ENCODE data around the gene RNF213. TPM values are rescaled to one million over a fixed set of nuclear protein-coding genes. Genes with fewer than 3 reads are reported as not detected.

Gene RNF213
- polyA plus RNA-seq, 1 of the 3 experiments (the other 2 are of a cell fraction), result 57.5 TPM

DNA sequence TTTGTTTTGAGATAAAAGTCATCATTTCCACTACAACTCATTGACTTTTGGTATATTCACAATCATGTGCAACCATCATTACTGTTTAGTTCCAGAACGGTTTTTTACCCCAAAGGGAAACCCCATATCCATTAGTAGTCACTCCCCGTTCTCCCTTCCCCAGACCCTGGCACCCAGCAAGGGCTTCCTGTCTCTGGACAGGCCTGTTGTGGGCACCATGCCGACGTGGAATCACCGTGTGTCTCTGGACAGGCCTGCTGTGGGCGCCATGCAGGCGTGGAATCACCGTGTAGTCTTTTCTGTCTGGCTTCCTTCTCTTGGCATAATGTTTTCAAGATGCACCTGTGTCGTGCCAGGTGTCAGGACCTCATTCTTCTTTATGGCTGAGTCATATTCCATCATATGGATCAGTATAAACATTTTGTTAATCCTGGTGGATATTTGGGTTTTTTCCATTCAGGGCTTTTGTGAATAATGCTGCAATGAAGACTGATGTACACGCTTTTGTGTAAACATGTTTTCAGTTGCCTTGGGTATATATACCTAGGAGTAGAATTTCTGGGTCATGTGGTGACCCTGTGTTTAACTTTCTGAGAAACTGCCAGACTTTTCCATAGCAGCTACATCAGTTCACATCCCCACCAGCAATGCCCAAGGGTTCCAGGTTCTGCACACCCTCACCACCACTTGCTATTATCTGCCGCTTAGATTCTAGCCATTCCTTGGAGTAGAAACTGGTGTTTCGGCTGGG lies 173.4 kb downstream of the RNF213 start:
- CTCF ChIA-PET, result interaction anchor here (0.9 to 2.3 kb wide), 3 partner anchors 9 to 548 kb away, joined by 3 to 8 read pairs (median 4); no protein-coding TSS in a partner anchor
- WGBS (ENCODE audit: low lambda C conversion rate), result 63% methylated on average over 12 of the region's 12 CpGs

More for the DNA sequence above, 173.4 kb downstream of the RNF213 start:
- Histone ChIP-seq H3K4me2 (no peak overlapping the region), H3K9ac (no peak overlapping the region), H3K36me3 (replicated peaks in 1 of 2; ENCODE audit: control insufficient read depth in 1 of 2, insufficient read depth in 2 of 2, low read length in 1 of 2) (peaks cover 3 to 11% of the 10 kb centered on the region in 2 experiments), H3K9me3 (no peaks in the 10 kb centered on the region), H3K27me3 (ENCODE audit: insufficient read depth) (no peaks in the 10 kb centered on the region), H2AFZ (ENCODE audit: low read depth) (no peak overlapping the region), H3K4me1 (ENCODE audit: control insufficient read depth in 1 of 2, insufficient read depth in 2 of 2, low read depth in 1 of 2, low read length in 1 of 2) (no peaks in the 10 kb centered on the region; a peak in 1 of 4 replicates), H3K27ac (ENCODE audit: low read depth in 2 of 2, low read length in 1 of 2) (no peak overlapping the region), H3K9me2 (no peaks in the 10 kb centered on the region), H3F3A (replicated peaks; ENCODE audit: insufficient read depth) (no peaks in the 10 kb centered on the region), H3K4me3 (ENCODE audit: low read depth in 2 of 2, low read length in 1 of 2) (no peak overlapping the region), H3K79me2 (ENCODE audit: insufficient read depth) (no peaks in the 10 kb centered on the region), H4K20me1 (ENCODE audit: insufficient read depth) (no peaks in the 10 kb centered on the region; the same call in 1 of the 2 replicates)
- POLR2A ChIA-PET, result no interaction called here
- DNase-seq, result no peak
- TF ChIP-seq, protein P1, sequence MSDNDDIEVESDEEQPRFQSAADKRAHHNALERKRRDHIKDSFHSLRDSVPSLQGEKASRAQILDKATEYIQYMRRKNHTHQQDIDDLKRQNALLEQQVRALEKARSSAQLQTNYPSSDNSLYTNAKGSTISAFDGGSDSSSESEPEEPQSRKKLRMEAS (IDR thresholded peaks at IDR 0.05; ENCODE audit: low read depth), result no peak
- TF ChIP-seq RAD21 (IDR thresholded peaks at IDR 0.05; ENCODE audit: low read length) (no peak), FOXJ3 (CRISPR knock-in tag; IDR thresholded peaks at IDR 0.05) (no peak), CHD2 (IDR thresholded peaks at IDR 0.05; ENCODE audit: low read length, partially characterized antibody) (no peak), GATA2 (CRISPR knock-in tag; IDR thresholded peaks at IDR 0.05) (no peak), MXI1 (IDR thresholded peaks at IDR 0.05; ENCODE audit: low read depth, low read length) (no peak), NRF1 (IDR thresholded peaks at IDR 0.05; ENCODE audit: low read depth, low read length) (no peak), RXRA (IDR thresholded peaks at IDR 0.05; ENCODE audit: borderline replicate concordance, low read depth) (no peak), TAF1 (IDR thresholded peaks at IDR 0.05; ENCODE audit: borderline replicate concordance, low read depth, low read length) (no peak), MEF2A (IDR thresholded peaks at IDR 0.05; ENCODE audit: borderline replicate concordance, low read depth) (no peak), FOSL2 (IDR thresholded peaks at IDR 0.05; ENCODE audit: borderline replicate concordance, low read depth) (no peak)
- TF ChIP-seq, protein P2, sequence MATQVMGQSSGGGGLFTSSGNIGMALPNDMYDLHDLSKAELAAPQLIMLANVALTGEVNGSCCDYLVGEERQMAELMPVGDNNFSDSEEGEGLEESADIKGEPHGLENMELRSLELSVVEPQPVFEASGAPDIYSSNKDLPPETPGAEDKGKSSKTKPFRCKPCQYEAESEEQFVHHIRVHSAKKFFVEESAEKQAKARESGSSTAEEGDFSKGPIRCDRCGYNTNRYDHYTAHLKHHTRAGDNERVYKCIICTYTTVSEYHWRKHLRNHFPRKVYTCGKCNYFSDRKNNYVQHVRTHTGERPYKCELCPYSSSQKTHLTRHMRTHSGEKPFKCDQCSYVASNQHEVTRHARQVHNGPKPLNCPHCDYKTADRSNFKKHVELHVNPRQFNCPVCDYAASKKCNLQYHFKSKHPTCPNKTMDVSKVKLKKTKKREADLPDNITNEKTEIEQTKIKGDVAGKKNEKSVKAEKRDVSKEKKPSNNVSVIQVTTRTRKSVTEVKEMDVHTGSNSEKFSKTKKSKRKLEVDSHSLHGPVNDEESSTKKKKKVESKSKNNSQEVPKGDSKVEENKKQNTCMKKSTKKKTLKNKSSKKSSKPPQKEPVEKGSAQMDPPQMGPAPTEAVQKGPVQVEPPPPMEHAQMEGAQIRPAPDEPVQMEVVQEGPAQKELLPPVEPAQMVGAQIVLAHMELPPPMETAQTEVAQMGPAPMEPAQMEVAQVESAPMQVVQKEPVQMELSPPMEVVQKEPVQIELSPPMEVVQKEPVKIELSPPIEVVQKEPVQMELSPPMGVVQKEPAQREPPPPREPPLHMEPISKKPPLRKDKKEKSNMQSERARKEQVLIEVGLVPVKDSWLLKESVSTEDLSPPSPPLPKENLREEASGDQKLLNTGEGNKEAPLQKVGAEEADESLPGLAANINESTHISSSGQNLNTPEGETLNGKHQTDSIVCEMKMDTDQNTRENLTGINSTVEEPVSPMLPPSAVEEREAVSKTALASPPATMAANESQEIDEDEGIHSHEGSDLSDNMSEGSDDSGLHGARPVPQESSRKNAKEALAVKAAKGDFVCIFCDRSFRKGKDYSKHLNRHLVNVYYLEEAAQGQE (IDR thresholded peaks at IDR 0.05; ENCODE audit: low read depth, low read length), result no peak
- TF ChIP-seq, protein P3, sequence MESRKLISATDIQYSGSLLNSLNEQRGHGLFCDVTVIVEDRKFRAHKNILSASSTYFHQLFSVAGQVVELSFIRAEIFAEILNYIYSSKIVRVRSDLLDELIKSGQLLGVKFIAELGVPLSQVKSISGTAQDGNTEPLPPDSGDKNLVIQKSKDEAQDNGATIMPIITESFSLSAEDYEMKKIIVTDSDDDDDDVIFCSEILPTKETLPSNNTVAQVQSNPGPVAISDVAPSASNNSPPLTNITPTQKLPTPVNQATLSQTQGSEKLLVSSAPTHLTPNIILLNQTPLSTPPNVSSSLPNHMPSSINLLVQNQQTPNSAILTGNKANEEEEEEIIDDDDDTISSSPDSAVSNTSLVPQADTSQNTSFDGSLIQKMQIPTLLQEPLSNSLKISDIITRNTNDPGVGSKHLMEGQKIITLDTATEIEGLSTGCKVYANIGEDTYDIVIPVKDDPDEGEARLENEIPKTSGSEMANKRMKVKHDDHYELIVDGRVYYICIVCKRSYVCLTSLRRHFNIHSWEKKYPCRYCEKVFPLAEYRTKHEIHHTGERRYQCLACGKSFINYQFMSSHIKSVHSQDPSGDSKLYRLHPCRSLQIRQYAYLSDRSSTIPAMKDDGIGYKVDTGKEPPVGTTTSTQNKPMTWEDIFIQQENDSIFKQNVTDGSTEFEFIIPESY (IDR thresholded peaks at IDR 0.05; ENCODE audit: borderline replicate concordance, low read depth), result no peak

All from SK-N-SH (cell line).